Activated CD4-positive, alpha-beta T cell treated with anti-CD3 and anti-CD28 coated beads for 4 hours (primary cell): ENCODE data around the gene ANKRD39.
A peak's percentile ranks its signal among the peaks of the same experiment; 100 is the strongest.

Experiments
- DNase-seq, 2 donors: peaks; one replicate each; pipeline ENCODE4 v3.0.0-alpha.2; 2020

Gene ANKRD39

GRCh38 chr2:96825057-96825456 lies 32.8 kb downstream of the ANKRD39 start:
- no peak for DNase-seq

GRCh38 chr2:96824079-96824870 lies 33.5 kb downstream of the ANKRD39 start:
- DNase-seq = no peak

GRCh38 chr2:96823198-96823597 lies 34.6 kb downstream of the ANKRD39 start:
- no peak for DNase-seq

- no peak for DNase-seq
These were observed 35.0 kb downstream of the ANKRD39 start for GRCh38 chr2:96822786-96823185.

- no peak for DNase-seq
These were observed 36.6 kb downstream of the ANKRD39 start for GRCh38 chr2:96821113-96821675.

GRCh38 chr2:96819876-96820511 lies 37.8 kb downstream of the ANKRD39 start:
- no peak for DNase-seq

GRCh38 chr2:96819128-96819875 lies 38.5 kb downstream of the ANKRD39 start:
- DNase-seq = no peak

GRCh38 chr2:96817882-96818281 lies 39.9 kb downstream of the ANKRD39 start:
- no peak for DNase-seq

GRCh38 chr2:96816836-96817702 lies 40.7 kb downstream of the ANKRD39 start:
- DNase-seq = no peak

- peak; percentile 95 for DNase-seq
These were observed 41.5 kb downstream of the ANKRD39 start, which contains the start of gene CNNM3 for GRCh38 chr2:96816127-96816835. Gene CNNM3 (plus strand): TSS chr2:96816268. CDS start chr2:96816278, 10 bp downstream.

GRCh38 chr2:96815326-96816126 lies 42.3 kb downstream of the ANKRD39 start:
- peak; percentile 26 to 42 for DNase-seq

GRCh38 chr2:96813656-96814055 lies 44.2 kb downstream of the ANKRD39 start:
- no peak for DNase-seq

- no peak for DNase-seq
These were observed 45.9 kb downstream of the ANKRD39 start for GRCh38 chr2:96811917-96812316.

GRCh38 chr2:96810783-96811192 lies 47.0 kb downstream of the ANKRD39 start:
- no peak for DNase-seq

GRCh38 chr2:96809951-96810782 lies 47.6 kb downstream of the ANKRD39 start:
- DNase-seq = no peak

GRCh38 chr2:96809216-96809882 lies 48.5 kb downstream of the ANKRD39 start:
- DNase-seq = no peak

- DNase-seq = no peak
These were observed 49.5 kb downstream of the ANKRD39 start for GRCh38 chr2:96808176-96808837.

- DNase-seq = no peak
These were observed 50.7 kb downstream of the ANKRD39 start for GRCh38 chr2:96807127-96807471.
